Measurements from ENCODE around the gene SEC14L1. TPM values are rescaled to one million over a fixed set of nuclear protein-coding genes. Genes with fewer than 3 reads are reported as not detected.

The SEC14L1 gene
- total RNA-seq, 4 donors from 2014 or later: 18.2 to 187 (median 46.5) TPM

GRCh38 chr17:77234695-77235094, 93.9 kb downstream of the SEC14L1 start:
- H3K4me3 ChIP-seq: no peak overlapping the region
- no peaks in the 10 kb centered on the region for H3K9me3 ChIP-seq
- no peaks in the 10 kb centered on the region for H3K27me3 ChIP-seq
- TF ChIP-seq POLR2A (IDR thresholded peaks at IDR 0.05) (no peak), CTCF (IDR thresholded peaks at IDR 0.05) (no peak)
- peak overlapping the region in 3 of 4 donors; percentile 38 to 66 (median 51) for H3K27ac ChIP-seq
- peaks cover 0 to 8% (median 0%) of the 10 kb centered on the region in 4 donors for H3K4me1 ChIP-seq
- no peaks in the 10 kb centered on the region for H3K36me3 ChIP-seq
- DNase-seq: no peak

GRCh38 chr17:77235370-77235941, 94.7 kb downstream of the SEC14L1 start:
- no peak for DNase-seq
- Histone ChIP-seq H3K4me1 (peaks cover 0 to 8% (median 0%) of the 10 kb centered on the region in 4 donors), H3K36me3 (no peaks in the 10 kb centered on the region), H3K27ac (peak overlapping the region in 3 of 4 donors; percentile 38 to 66 (median 51)), H3K27me3 (no peaks in the 10 kb centered on the region), H3K4me3 (peak overlapping the region in 1 of 4 donors; percentile 21), H3K9me3 (no peaks in the 10 kb centered on the region)
- TF ChIP-seq POLR2A (IDR thresholded peaks at IDR 0.05) (no peak), CTCF (IDR thresholded peaks at IDR 0.05) (no peak)

GRCh38 chr17:77237232-77238008, 96.7 kb downstream of the SEC14L1 start:
- H3K27me3 ChIP-seq: no peaks in the 10 kb centered on the region
- H3K4me3 ChIP-seq: no peak overlapping the region
- no peaks in the 10 kb centered on the region for H3K36me3 ChIP-seq
- H3K9me3 ChIP-seq: no peaks in the 10 kb centered on the region
- no peak overlapping the region for H3K27ac ChIP-seq
- TF ChIP-seq POLR2A (IDR thresholded peaks at IDR 0.05): no peak
- TF ChIP-seq CTCF (IDR thresholded peaks at IDR 0.05): no peak
- H3K4me1 ChIP-seq: peaks cover 0 to 14% (median 0%) of the 10 kb centered on the region in 4 donors
- DNase-seq: no peak

- no peak for DNase-seq
- H3K36me3 ChIP-seq: no peaks in the 10 kb centered on the region
- no peaks in the 10 kb centered on the region for H3K27me3 ChIP-seq
- H3K27ac ChIP-seq: no peak overlapping the region
- H3K4me1 ChIP-seq: peaks cover 0 to 5% (median 0%) of the 10 kb centered on the region in 4 donors
- H3K9me3 ChIP-seq: no peaks in the 10 kb centered on the region
- TF ChIP-seq CTCF (IDR thresholded peaks at IDR 0.05): no peak
- H3K4me3 ChIP-seq: no peak overlapping the region
Observed at GRCh38 chr17:77240976-77241375, 100.2 kb downstream of the SEC14L1 start.

- no peaks in the 10 kb centered on the region for H3K36me3 ChIP-seq
- H3K27ac ChIP-seq: no peak overlapping the region
- no peak overlapping the region for H3K4me3 ChIP-seq
- H3K4me1 ChIP-seq: peaks cover 0 to 14% (median 6%) of the 10 kb centered on the region in 4 donors
- no peaks in the 10 kb centered on the region for H3K27me3 ChIP-seq
- no peak for DNase-seq
- no peak for TF ChIP-seq POLR2A (IDR thresholded peaks at IDR 0.05)
- no peak for TF ChIP-seq CTCF (IDR thresholded peaks at IDR 0.05)
- H3K9me3 ChIP-seq: no peaks in the 10 kb centered on the region
Observed at GRCh38 chr17:77242118-77242851, 101.5 kb downstream of the SEC14L1 start.
